K562 (cell line): ENCODE measurements around the gene PRAC1. TPM values are rescaled to one million over a fixed set of nuclear protein-coding genes. Genes with fewer than 3 reads are reported as not detected.

Experiments used
- ATAC-seq: fragments of 200-7000 bp; cut with Tn5 transposase; 3 replicates; pipeline ENCODE4 v1.9.1; 2020; ENCODE audit warnings: moderate library complexity
- BruUV-seq: library from RNA; stranded (reverse); fragments of 400-500 nt; replicated peaks from 2 replicates; lab custom pipeline; 2021; lab: Mats Ljungman, UMichigan
- CTCF ChIA-PET: fragments of 300-600 bp; formaldehyde crosslinking; extraction: SDS; loops from one replicate; lab custom pipeline; 2021; ENCODE audit warnings: low intra/inter-chr PET ratio; lab: Yijun Ruan, JAX
- POLR2A ChIA-PET: fragments of 300-600, 350-650 bp; sonication (Branson Sonifier 250); formaldehyde crosslinking; extraction: SDS; loops from one replicate; lab custom pipeline; 2021; ENCODE audit warnings: antibody characterized with exemption, inconsistent platforms; lab: Yijun Ruan, JAX
- DNase-seq, 4 experiments: peaks; one replicate each; pipeline versions ENCODE4 v3.0.0 to v3.0.0-alpha.2; 2011 to 2018; ENCODE audit warnings: low spot score in 3 of 4, mixed read lengths in 3 of 4; ENCODE audit errors: extremely low read depth in 1 of 4
- FAIRE-seq: peaks from 2 replicates; lab custom pipeline; 2011; peaks lifted over from hg19 to GRCh38; lab: Jason Lieb, UNC
- H2AFZ ChIP-seq: 2 replicates; pipeline ENCODE4 v1.6.0; 2011; ENCODE audit warnings: low read depth, low read length, control low read depth, inconsistent platforms
- H3K27ac ChIP-seq: fragments of 200-600 bp; 3 replicates; pipeline ENCODE4 v1.8.0; 2011; ENCODE audit warnings: low read depth, mild to moderate bottlenecking, control low read depth, inconsistent platforms, low read length, moderate library complexity, mixed read lengths; ENCODE audit errors: extremely low read depth
- H3K27me3 ChIP-seq, 2 experiments: fragments of 300-600 bp in 1 of 2; 2 replicates in 1 of 2; 3 replicates in 1 of 2; pipeline versions ENCODE4 v1.6.0 to v1.8.0; 2011; ENCODE audit warnings: inconsistent platforms in 2 of 2, low read length in 2 of 2, mild to moderate bottlenecking in 1 of 2, mixed read lengths in 1 of 2, moderate library complexity in 1 of 2; ENCODE audit not compliant: control insufficient read depth in 2 of 2, insufficient read depth in 2 of 2
- H3K36me3 ChIP-seq: fragments of 300-600 bp; 3 replicates; pipeline ENCODE4 v1.8.0; 2011; ENCODE audit warnings: mild to moderate bottlenecking, low read length, inconsistent platforms; ENCODE audit not compliant: control insufficient read depth, insufficient read depth
- H3K4me1 ChIP-seq, 2 experiments: fragments of 200-600 bp in 1 of 2; replicated peaks in 1 of 2; 2 replicates in 1 of 2; 3 replicates in 1 of 2; pipeline versions ENCODE4 v1.5.1 to v1.8.0; 2011; ENCODE audit warnings: inconsistent platforms in 2 of 2, low read length in 2 of 2, mild to moderate bottlenecking in 1 of 2, mixed read lengths in 1 of 2, moderate library complexity in 1 of 2; ENCODE audit not compliant: control insufficient read depth in 2 of 2, insufficient read depth in 2 of 2
- H3K4me2 ChIP-seq: 2 replicates; pipeline ENCODE4 v1.6.1; 2011; ENCODE audit warnings: low read length, control low read depth, inconsistent platforms, mixed read lengths; ENCODE audit not compliant: insufficient read depth
- H3K4me3 ChIP-seq: fragments of 200-600 bp; sonication (generic), shearing (Covaris generic); 2 replicates; pipeline ENCODE4 v1.5.1; 2016; ENCODE audit warnings: control low read depth, inconsistent platforms
- H3K79me2 ChIP-seq: fragments of 200-600 bp; 3 replicates; pipeline ENCODE4 v1.8.0; 2011; ENCODE audit warnings: low read length, inconsistent platforms; ENCODE audit not compliant: control insufficient read depth, insufficient read depth
- H3K9ac ChIP-seq, 2 experiments: 2 replicates each; pipeline versions ENCODE4 v1.6.0 to v1.6.1; 2011; ENCODE audit warnings: low read depth in 2 of 2, low read length in 2 of 2, control low read depth in 1 of 2, inconsistent platforms in 1 of 2, mild to moderate bottlenecking in 1 of 2, mixed read lengths in 1 of 2; ENCODE audit not compliant: insufficient read depth in 1 of 2
- H3K9me1 ChIP-seq: one replicate; pipeline ENCODE4 v1.6.0; 2011; ENCODE audit warnings: inconsistent platforms, mild to moderate bottlenecking, low read length, moderate library complexity; ENCODE audit not compliant: control insufficient read depth, insufficient read depth
- H3K9me3 ChIP-seq: replicated peaks from 2 replicates; pipeline ENCODE4 v1.5.1; 2011; ENCODE audit warnings: low read depth, low read length, inconsistent platforms; ENCODE audit not compliant: control insufficient read depth, insufficient read depth
- H4K20me1 ChIP-seq: replicated peaks from 2 replicates; pipeline ENCODE4 v1.6.1; 2011; ENCODE audit warnings: low read length, inconsistent platforms, mixed read lengths; ENCODE audit not compliant: control insufficient read depth, insufficient read depth
- ARNT ChIP-seq, 2 experiments: fragments of 450-650 bp; IDR thresholded peaks; 2 replicates each; pipeline ENCODE4 v1.6.1; 2016; ENCODE audit warnings: mild to moderate bottlenecking in 1 of 2
- BRD9 ChIP-seq: fragments of 450-650 bp; IDR thresholded peaks from 2 replicates; pipeline ENCODE4 v1.6.1; 2018; ENCODE audit warnings: low read depth; ENCODE audit not compliant: partially characterized antibody
- GMEB1 ChIP-seq: fragments of 250-450 bp; sonication (Bioruptor Pico); IDR thresholded peaks from 2 replicates; pipeline ENCODE4 v1.4.0; 2020; ENCODE audit warnings: mild to moderate bottlenecking
- HBP1 ChIP-seq: fragments of 450-650 bp; formaldehyde crosslinking; IDR thresholded peaks from 2 replicates; pipeline ENCODE4 v1.4.0; 2022; ENCODE audit warnings: missing genetic modification characterization
- NCOR1 ChIP-seq: fragments of 450-650 bp; IDR thresholded peaks from 2 replicates; pipeline ENCODE4 v1.6.1; 2016; ENCODE audit warnings: mild to moderate bottlenecking, moderate library complexity
- RBBP5 ChIP-seq: fragments of 200-600 bp; sonication (generic); IDR thresholded peaks from 2 replicates; pipeline ENCODE4 v1.6.1; 2012; ENCODE audit warnings: borderline replicate concordance, mild to moderate bottlenecking, low read length, control low read depth, inconsistent platforms; ENCODE audit not compliant: insufficient read depth, poor library complexity, severe bottlenecking
- RHOXF2B ChIP-seq: fragments of 250-450 bp; sonication (Bioruptor Pico); conservative IDR thresholded peaks from 2 replicates; pipeline ENCODE4 v1.5.1; 2021
- STAT5A ChIP-seq: IDR thresholded peaks from 2 replicates; pipeline ENCODE4 v1.6.1; 2012; ENCODE audit warnings: low read length, inconsistent platforms, borderline replicate concordance
- TEAD2 ChIP-seq: fragments of 450-650 bp; IDR thresholded peaks from 2 replicates; pipeline ENCODE4 v1.6.1; 2016; ENCODE audit warnings: missing genetic modification characterization, control low read depth, missing compliant biosample characterization
- THRB ChIP-seq: fragments of 450-650 bp; formaldehyde crosslinking; conservative IDR thresholded peaks from 2 replicates; pipeline ENCODE4 v1.4.0; 2022; ENCODE audit warnings: mild to moderate bottlenecking, missing genetic modification characterization
- ZNF232 ChIP-seq: sonication (generic); formaldehyde crosslinking; IDR thresholded peaks from 2 replicates; pipeline ENCODE4 v1.8.0; 2022; ENCODE audit warnings: mild to moderate bottlenecking, missing genetic modification reagents
- ZNF263 ChIP-seq: sonication (generic); formaldehyde crosslinking; IDR thresholded peaks from 2 replicates; pipeline ENCODE4 v1.8.0; 2022; ENCODE audit warnings: mild to moderate bottlenecking, missing genetic modification reagents, borderline replicate concordance
- ZNF512 ChIP-seq: IDR thresholded peaks from 2 replicates; pipeline ENCODE4 v1.6.1; 2016; ENCODE audit warnings: missing genetic modification characterization, missing compliant biosample characterization
- WGBS: fragments of 100-300 bp; shearing (Covaris generic); methylation state at CpG from one replicate; pipeline ENCODE4 v1.1.6; 2016; ENCODE audit warnings: low coverage, mixed read lengths; ENCODE audit not compliant: insufficient coverage; ENCODE audit errors: missing lambda C conversion rate; 5-methylcytosine and 5-hydroxymethylcytosine counted together
- in situ Hi-C: fragments of 300-500 bp; cut with MboI; formaldehyde crosslinking; loops from 4 replicates; pipeline ENCODE4 v1.15.0; 2018; ENCODE audit warnings: inconsistent platforms, mixed read lengths
- intact Hi-C: fragments of 100-400 bp; cut with micrococcal nuclease; formaldehyde crosslinking; loops from 2 replicates; pipeline ENCODE4 v1.14.2; 2022
- polyA plus RNA-seq, 8 experiments: library from polyadenylated mRNA; depleted of rRNA in 4 of 8; stranded (reverse) in 5 of 8; unstranded in 3 of 8; fragments of >200 nt; fragmentation: Nextera tagmentation in 2 of 8; fragmentation: Illumina TruSeq in 1 of 8; extraction: Ambion mirVana in 2 of 8; extraction: Trizol in 1 of 8; gene quantifications; 2 replicates each; pipeline versions ENCODE4 v1.2.1 to v1.2.3, GENCODE V29; 2011 to 2014; ENCODE audit warnings: inconsistent platforms in 1 of 8, missing spikeins in 1 of 8
- total RNA-seq, 7 experiments: library from RNA; depleted of rRNA in 6 of 7; stranded (reverse); fragments of >200 nt in 6 of 7; fragmentation: Illumina TruSeq in 2 of 7; extraction: Trizol in 2 of 7; gene quantifications; 2 replicates each; pipeline versions ENCODE4 v1.2.1 to v1.2.3, GENCODE V29; 2011 to 2021; ENCODE audit warnings: low replicate concordance in 1 of 7
- TF ChIP-seq, protein P1 (sequence below), 2 experiments: IDR thresholded peaks; 2 replicates each; pipeline ENCODE4 v1.6.1; 2012; ENCODE audit warnings: improper control_type of control experiment in 2 of 2, low read depth in 2 of 2, low read length in 2 of 2, borderline replicate concordance in 1 of 2

The PRAC1 gene
- total and polyA plus RNA-seq, 9 of the 15 experiments (the other 6 are each of a cell fraction or from before 2014, with no cell fraction given) = not detected

DNA sequence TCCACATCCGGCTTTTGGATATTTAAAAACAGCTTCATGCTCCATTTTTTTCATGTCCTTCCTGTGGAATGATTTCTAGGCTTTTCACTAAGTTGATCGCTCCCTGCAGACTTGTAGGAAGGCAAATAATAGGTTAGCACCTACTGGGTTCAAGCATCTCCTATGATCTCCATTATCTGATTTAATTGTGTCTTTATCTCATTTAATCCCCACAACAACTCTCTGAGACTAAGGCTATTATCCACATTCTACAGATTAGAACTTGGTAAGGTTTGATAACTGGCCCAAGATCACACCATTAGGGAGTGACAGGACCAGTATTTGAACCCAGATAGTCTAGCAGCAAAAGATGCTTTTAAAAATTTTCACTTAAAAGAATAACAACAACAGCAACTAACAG lies 50.0 kb downstream of the PRAC1 start:
- Histone ChIP-seq H3K4me1 (no peaks in the 10 kb centered on the region), H3K27me3 (peaks cover 3 to 6% of the 10 kb centered on the region in 2 experiments; a peak in 3 of 5 replicates), H3K4me3 (no peak overlapping the region), H3K79me2 (no peaks in the 10 kb centered on the region), H3K27ac (no peak overlapping the region), H4K20me1 (no peaks in the 10 kb centered on the region), H3K4me2 (no peak overlapping the region), H2AFZ (peak overlapping the region; percentile 95), H3K36me3 (no peaks in the 10 kb centered on the region), H3K9ac (no peak overlapping the region), H3K9me3 (no peaks in the 10 kb centered on the region), H3K9me1 (no peaks in the 10 kb centered on the region)
- FAIRE-seq = no peak
- in situ Hi-C loops (no loop called here), intact Hi-C loops (no loop called here)
- POLR2A ChIA-PET = interaction anchor here (0.6 to 2.3 kb wide), 4 partner anchors 11 to 704 kb away, joined by 3 to 16 read pairs (median 3); partner anchors contain the start of gene ATP5MC1
- no peak for DNase-seq
- 65% methylated on average over 2 of the region's 2 CpGs for WGBS
- BruUV-seq = no TSS peak
- ATAC-seq = no peak
- CTCF ChIA-PET = interaction anchor here (1.8 to 3.2 kb wide), 2 partner anchors 118 to 206 kb away, joined by 6 to 24 read pairs; no protein-coding TSS in a partner anchor
- no peak for TF ChIP-seq HBP1
- no peak for TF ChIP-seq RBBP5
- TF ChIP-seq THRB = no peak
- no peak for TF ChIP-seq RHOXF2B (CRISPR knock-in tag)
- TF ChIP-seq ZNF512 (tag) = no peak
- no peak for TF ChIP-seq TEAD2 (tag)
- no peak for TF ChIP-seq BRD9
- TF ChIP-seq NCOR1 = no peak
- no peak for TF ChIP-seq STAT5A
- TF ChIP-seq, protein P1, sequence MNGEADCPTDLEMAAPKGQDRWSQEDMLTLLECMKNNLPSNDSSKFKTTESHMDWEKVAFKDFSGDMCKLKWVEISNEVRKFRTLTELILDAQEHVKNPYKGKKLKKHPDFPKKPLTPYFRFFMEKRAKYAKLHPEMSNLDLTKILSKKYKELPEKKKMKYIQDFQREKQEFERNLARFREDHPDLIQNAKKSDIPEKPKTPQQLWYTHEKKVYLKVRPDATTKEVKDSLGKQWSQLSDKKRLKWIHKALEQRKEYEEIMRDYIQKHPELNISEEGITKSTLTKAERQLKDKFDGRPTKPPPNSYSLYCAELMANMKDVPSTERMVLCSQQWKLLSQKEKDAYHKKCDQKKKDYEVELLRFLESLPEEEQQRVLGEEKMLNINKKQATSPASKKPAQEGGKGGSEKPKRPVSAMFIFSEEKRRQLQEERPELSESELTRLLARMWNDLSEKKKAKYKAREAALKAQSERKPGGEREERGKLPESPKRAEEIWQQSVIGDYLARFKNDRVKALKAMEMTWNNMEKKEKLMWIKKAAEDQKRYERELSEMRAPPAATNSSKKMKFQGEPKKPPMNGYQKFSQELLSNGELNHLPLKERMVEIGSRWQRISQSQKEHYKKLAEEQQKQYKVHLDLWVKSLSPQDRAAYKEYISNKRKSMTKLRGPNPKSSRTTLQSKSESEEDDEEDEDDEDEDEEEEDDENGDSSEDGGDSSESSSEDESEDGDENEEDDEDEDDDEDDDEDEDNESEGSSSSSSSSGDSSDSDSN (IDR thresholded peaks at IDR 0.05; ENCODE audit: borderline replicate concordance in 1 of 2, low read depth in 2 of 2, low read length in 2 of 2) = no peak
- TF ChIP-seq ZNF263 = no peak
- TF ChIP-seq ARNT (IDR thresholded peaks at IDR 0.05) = no peak
- TF ChIP-seq GMEB1 (CRISPR knock-in tag) = no peak
- TF ChIP-seq ZNF232 (CRISPR knock-in tag) = no peak
